HG03457 (cell line): ENCODE results near the gene CASK.

ENCODE experiments used
- ATAC-seq: cut with Tn5 transposase; IDR thresholded peaks from one replicate; pipeline ENCODE4 v1.9.1; 2021; ENCODE audit warnings: moderate number of reproducible peaks; ENCODE audit not compliant: unreplicated experiment

Gene CASK

DNA sequence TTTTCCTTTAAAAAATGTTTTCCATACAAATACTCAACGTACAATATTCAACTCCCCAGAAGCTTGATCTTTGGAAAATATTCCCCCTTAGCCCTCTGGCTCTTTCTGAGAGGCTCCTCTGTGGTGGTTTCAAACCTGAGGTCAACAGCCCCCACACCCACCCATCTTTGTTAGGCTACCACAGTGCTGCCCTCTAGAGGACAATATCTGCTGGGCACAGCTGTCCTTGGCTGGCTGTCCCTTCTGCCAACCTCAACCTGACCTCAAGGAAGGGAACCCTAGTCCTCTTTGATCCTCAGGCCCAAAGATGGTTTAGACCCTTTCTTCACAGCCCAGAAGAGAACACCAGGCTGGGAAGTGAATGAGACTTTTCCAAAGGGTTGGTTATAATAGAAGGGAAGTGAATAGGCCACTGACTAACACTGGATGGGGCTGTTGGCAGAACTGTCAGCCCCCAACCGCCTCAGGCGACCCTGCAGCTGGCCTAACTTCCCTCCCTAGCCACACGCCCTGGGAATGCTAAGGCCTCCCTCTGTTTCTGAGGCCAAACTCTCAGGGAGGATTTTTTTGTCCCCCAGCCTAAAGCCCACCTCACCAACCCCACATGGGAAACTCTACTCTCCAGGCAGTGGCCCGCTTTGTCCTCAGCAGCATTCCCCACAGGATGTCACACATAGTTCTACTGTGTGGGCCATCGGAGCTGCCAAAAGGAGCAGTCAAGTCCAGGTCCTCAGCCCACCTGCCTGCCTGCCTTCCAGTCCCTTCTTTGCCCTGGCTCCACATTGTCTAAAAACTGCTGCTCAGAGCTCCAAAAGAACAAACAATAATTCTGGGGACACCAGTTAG lies 441.9 kb downstream of the CASK start:
- no peak for ATAC-seq

DNA sequence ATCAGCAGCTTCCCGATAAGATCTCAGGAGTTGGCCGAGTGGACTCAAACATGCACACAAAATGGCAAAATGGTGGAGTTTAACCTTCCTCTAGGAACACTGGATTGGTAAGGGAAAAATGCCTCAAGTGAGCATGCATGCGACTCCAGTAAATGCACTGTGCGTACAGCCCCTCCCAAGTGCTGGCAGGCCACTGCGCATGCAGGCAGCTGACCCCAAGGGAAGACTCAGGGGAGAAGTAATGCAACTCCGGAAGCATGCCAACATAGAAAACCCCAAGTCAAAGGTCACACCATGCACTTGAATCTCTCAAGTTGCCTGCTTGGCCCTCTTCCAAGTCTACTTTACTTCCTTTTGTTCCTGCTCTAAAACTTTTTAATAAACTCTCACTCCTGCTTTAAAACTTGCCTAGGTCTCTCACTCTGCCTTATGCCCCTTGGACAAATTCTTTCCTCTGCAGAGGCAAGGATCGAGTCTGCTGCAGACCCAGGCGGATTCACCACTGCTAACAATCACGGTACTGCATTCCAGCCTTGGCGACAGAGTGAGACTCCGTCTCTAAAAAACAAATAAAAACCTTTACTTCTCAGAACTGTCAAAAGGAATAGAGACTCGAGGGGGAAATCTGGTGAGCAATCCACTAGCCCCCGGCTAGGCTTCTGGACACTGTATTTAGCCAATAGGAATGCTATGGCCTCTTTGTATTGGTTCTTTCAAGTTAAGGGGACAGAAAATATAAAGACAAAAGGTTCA lies 442.7 kb downstream of the CASK start:
- ATAC-seq: no peak

DNA sequence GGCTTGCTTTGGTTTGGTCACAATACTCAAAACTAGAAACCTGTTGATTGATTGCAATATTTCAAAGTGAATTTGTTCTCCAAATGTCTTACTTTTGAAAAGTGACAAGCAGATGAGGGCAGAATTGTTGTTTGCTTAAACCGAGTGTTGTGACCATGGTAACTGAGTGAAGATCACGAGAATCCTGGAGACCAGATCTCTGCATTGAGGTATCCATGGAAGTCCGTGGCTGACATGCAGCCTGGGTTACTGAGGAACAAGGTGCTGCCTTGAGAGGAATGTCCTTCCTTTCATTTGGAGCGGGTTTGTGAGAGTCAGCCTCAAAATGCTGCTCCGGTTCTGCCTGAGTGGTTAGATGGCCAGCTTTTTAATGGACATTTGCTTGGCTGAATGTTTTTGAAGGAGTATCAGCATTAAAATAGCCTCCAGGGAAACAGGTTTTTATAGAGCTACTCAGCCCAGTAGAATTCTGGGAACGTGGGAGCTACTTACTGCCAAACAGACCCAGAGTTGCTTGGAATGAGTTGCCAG lies 444.9 kb downstream of the CASK start:
- no peak for ATAC-seq

DNA sequence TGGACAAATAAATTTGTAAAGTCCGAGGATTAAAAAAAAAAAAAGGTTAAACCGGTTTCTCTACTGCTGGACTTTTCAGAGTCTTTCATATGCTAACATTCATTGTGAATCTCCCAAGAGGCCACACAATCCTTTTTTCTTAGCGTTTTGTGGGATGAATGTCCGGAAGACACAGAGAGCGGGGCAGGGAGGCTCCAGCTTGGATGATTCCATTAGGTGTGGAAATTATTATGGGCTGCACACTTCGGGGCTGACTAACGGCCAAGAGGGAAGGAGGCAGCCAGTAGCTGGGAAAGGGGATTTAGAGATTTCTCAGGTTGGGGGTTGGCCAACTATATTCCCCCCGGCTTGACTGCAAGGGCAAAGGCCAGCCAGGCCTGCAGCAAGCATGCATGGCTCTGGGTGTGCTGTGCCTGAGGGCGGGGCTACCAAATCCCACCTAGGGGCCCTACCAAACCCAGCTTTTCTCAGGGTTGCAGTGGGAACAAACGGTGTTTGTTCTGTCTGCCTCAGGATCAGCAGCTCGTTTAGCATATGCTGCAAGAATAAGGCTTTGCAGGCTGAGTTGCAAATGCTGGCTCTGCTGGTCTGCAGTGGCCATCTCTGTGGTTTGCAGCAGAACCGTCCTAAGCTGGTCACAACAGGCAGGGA lies 447.6 kb downstream of the CASK start:
- ATAC-seq: no peak

DNA sequence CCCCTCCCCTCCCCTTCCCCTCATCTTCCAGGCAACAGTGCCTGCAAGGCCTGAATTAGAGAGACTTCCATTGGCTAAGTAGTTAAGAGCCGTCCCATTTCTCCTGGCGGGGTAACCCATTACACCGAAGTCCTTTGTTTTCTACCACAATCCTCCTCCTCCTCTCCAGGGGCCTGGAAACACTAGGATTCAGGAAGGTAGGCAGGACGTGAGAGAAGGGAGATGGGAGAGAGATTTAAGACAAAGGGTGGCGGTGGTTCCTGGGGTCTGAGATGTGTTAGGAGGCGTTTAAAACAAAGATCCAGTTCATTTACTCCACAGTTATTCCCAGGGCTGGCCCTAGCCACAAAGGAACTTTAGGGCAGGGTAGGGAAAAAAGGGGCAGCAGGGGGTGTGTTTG lies 448.2 kb downstream of the CASK start:
- ATAC-seq: no peak

DNA sequence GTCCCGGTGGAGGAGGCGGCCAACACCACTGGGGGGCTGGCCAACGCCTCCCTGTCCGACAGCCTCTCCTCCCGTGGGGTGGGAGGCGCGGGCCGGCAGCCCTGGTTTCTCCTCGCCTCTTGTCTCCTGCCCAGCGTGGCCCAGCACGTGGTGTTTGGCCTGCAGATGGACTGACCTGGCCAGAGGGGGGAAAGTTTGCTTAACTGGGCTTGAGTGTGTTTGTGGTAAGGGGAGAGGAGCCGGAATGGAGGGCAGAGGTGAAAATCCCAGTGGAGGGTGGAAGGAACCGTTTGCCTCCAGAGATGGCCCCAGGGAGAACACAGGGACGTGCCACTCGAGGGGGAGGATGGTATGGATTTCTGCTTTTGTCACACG lies 448.6 kb downstream of the CASK start:
- ATAC-seq: no peak

DNA sequence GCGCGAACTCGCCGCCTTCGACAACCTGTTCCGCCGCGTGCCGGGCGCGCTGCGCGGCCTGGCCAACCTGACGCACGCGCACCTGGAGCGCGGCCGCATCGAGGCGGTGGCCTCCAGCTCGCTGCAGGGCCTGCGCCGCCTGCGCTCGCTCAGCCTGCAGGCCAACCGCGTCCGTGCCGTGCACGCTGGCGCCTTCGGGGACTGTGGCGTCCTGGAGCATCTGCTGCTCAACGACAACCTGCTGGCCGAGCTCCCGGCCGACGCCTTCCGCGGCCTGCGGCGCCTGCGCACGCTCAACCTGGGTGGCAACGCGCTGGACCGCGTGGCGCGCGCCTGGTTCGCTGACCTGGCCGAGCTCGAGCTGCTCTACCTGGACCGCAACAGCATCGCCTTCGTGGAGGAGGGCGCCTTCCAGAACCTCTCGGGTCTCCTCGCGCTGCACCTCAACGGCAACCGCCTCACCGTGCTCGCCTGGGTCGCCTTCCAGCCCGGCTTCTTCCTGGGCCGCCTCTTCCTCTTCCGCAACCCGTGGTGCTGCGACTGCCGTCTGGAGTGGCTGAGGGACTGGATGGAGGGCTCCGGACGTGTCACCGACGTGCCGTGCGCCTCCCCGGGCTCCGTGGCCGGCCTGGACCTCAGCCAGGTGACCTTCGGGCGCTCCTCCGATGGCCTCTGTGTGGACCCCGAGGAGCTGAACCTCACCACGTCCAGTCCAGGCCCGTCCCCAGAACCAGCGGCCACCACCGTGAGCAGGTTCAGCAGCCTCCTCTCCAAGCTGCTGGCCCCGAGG lies 449.2 kb downstream of the CASK start:
- ATAC-seq: no peak

DNA sequence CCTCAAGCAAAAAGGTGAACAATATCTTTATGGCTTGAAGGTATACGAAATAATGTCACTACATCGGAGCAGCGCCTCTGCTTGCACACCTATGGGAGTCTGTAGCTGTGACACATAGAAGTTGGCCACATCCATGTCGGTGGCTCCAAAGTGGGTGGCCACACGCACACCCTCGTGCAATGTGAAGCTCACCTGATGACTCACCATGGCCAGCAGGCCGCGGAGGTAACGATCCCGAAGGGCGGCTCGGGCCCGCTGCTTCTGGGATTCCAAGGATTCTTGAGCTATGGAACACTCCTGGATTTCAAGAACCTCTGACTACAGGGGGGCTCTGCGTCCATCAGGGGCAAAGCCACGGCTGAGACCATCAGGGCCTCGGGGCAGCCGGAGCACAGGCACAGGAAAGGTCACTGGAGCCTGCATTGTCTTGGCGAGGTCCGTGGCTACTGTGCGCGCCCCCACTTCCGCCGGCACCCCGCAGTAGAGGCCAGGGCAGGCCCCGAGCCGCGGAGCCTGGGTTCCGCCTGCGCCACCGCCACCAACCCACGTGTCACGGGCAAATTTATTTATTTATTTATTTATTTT lies 451.0 kb downstream of the CASK start:
- no peak for ATAC-seq

DNA sequence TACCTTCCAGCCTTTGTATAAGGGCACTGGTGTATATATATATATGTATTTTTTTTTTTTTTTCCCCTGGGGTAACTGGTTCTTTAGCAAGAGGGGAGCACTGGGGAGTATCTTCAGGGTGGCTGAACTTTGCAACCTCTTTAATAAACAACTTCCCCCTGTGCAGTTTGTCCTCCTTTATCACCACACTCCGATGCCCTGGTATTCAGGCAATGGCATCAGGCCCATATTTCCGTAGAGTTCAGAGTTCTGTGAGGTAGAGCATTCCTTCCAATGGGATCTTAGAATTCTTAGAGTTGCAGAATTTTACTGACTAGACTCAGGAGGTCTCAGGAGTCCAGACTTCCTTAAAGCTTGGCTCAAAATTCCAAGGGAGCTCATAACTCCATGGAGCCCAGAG lies 451.6 kb downstream of the CASK start:
- no peak for ATAC-seq

DNA sequence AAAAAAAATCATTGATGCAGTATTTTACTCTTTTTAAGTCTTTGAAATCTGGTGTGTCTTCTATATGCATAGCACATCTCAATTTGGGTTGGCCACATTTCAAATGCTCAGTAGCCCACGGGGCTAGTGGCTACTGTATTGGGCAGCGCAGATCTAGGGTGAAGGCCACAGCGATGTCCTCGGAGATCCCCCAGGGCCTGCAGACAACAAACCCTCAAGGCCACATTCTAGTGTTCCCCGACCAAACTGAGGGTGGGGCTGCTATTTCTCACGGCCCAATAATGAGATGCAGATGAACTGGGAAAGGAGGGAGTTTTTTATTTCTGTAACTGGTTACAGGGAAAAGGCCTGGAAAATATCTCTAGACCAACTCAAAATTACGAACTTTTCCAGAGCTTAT lies 452.6 kb downstream of the CASK start:
- no peak for ATAC-seq

DNA sequence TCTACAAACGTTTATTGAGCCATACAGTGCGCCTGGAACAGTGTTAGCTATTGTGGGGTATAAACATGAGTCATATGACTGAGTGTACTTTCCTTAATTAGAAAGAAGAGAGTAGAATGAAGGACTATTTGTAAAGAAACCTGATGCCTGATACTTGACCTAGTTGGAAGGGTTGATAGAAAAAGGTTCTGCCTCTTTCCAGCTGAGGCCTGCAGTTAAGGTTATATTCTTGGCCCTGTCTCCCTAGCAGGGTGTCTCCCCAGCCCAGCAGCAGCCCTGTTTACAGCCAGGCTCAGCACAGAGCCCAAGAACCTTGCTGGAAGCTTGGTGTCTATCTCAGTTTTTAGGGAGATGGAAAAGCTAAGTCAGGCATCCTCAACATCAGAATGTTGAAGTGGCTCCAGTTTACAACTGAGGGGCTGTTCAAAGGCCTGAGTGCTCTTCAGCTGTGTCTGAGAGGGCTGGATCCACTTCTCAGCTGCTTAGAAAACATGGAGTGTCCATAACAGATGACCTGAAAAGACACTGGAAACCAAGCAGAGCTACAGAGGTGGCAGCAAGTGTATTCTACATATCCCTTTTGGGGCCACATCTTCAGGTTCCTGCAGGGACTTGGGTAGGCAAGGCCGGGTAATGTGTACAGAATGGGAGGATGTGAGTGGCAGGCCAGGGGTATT lies 454.6 kb downstream of the CASK start:
- ATAC-seq: no peak
